Choroid plexus epithelial cell (primary cell): ENCODE data around the gene PLXNA2.

Source experiments
- DNase-seq: peaks from one replicate; pipeline ENCODE4 v3.0.0-alpha.2; 2010; ENCODE audit warnings: low read depth
- H3K4me3 ChIP-seq: 2 replicates; pipeline ENCODE4 v1.5.1; 2011; ENCODE audit warnings: low read depth, mild to moderate bottlenecking, control low read depth, low read length, moderate library complexity
- CTCF ChIP-seq: conservative IDR thresholded peaks from 2 replicates; pipeline ENCODE4 v1.5.1; 2011; ENCODE audit warnings: low read depth, mild to moderate bottlenecking, control low read depth, inconsistent platforms, low read length, moderate library complexity

Gene PLXNA2

GRCh38 chr1:208242941-208243526, 1.1 kb downstream of the PLXNA2 start:
- DNase-seq = no peak

GRCh38 chr1:208242146-208242545, 2.0 kb downstream of the PLXNA2 start:
- no peak for TF ChIP-seq CTCF
- DNase-seq = no peak
- peak overlapping the region; percentile 87 for H3K4me3 ChIP-seq

More at GRCh38 chr1:208242941-208243526, 1.1 kb downstream of the PLXNA2 start:
- H3K4me3 ChIP-seq = peak overlapping the region; percentile 87
- TF ChIP-seq CTCF = no peak

- no peak for TF ChIP-seq CTCF
- peak overlapping the region; percentile 87 for H3K4me3 ChIP-seq
- no peak for DNase-seq
Measured at GRCh38 chr1:208241512-208241911, 2.7 kb downstream of the PLXNA2 start.

GRCh38 chr1:208240662-208241355, 3.4 kb downstream of the PLXNA2 start:
- DNase-seq = no peak
- H3K4me3 ChIP-seq = no peak overlapping the region
- TF ChIP-seq CTCF = no peak

GRCh38 chr1:208239473-208240381, 4.5 kb downstream of the PLXNA2 start:
- DNase-seq = no peak

More at GRCh38 chr1:208239473-208240381, 4.5 kb downstream of the PLXNA2 start:
- TF ChIP-seq CTCF = no peak
- H3K4me3 ChIP-seq = no peak overlapping the region
